Measurements from ENCODE around the gene MIOS. TPM values are rescaled to one million over a fixed set of nuclear protein-coding genes. Genes with fewer than 3 reads are reported as not detected.

The MIOS gene
- total RNA-seq, 4 donors from 2014 or later: 24.7 to 44.5 (median 37.5) TPM

DNA sequence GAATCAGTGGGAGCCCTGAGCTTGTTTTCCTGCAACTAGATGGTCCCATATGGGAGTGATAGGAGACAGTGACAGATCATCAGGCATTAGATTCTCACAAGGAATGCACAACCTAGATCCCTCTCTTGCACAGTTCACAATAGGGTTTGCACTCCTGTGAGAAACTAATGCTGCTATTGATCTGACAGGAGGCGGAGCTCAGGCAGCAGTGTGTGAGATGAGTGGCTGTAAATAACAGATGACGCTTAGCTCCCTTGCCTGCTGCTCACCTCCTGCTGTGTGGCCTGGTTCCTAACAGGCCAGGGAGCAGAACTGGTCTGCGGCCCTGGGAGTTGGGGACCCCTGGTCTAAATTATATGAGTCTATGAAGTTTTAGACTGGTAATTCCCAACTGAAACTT lies 3.9 kb downstream of the MIOS start:
- TF ChIP-seq, protein P1, sequence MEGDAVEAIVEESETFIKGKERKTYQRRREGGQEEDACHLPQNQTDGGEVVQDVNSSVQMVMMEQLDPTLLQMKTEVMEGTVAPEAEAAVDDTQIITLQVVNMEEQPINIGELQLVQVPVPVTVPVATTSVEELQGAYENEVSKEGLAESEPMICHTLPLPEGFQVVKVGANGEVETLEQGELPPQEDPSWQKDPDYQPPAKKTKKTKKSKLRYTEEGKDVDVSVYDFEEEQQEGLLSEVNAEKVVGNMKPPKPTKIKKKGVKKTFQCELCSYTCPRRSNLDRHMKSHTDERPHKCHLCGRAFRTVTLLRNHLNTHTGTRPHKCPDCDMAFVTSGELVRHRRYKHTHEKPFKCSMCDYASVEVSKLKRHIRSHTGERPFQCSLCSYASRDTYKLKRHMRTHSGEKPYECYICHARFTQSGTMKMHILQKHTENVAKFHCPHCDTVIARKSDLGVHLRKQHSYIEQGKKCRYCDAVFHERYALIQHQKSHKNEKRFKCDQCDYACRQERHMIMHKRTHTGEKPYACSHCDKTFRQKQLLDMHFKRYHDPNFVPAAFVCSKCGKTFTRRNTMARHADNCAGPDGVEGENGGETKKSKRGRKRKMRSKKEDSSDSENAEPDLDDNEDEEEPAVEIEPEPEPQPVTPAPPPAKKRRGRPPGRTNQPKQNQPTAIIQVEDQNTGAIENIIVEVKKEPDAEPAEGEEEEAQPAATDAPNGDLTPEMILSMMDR (IDR thresholded peaks at IDR 0.05; ENCODE audit: low read depth): no peak

DNA sequence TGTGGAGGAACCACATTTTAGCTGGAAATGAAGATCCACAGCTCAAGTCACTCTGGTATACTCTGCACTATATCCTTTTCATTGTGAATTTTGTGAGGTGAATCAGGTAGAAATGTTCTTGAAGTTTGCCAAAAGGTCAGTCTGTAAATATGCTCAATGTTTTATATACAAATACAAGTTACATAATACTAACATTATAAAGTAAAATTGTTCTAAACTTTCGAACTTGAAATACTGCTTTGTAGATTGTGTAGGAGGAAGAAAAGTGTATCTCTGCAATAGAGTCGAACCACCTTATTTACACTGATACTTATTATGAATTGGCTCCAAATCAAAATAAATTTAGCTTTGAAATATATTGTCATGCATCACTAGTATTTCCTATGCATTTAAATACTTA lies 7.0 kb downstream of the MIOS start:
- TF ChIP-seq, protein P1 (IDR thresholded peaks at IDR 0.05; ENCODE audit: low read depth): no peak

- TF ChIP-seq, protein P1 (IDR thresholded peaks at IDR 0.05; ENCODE audit: low read depth): no peak
Measured at GRCh38 chr7:7576344-7576743, 9.7 kb downstream of the MIOS start.

DNA sequence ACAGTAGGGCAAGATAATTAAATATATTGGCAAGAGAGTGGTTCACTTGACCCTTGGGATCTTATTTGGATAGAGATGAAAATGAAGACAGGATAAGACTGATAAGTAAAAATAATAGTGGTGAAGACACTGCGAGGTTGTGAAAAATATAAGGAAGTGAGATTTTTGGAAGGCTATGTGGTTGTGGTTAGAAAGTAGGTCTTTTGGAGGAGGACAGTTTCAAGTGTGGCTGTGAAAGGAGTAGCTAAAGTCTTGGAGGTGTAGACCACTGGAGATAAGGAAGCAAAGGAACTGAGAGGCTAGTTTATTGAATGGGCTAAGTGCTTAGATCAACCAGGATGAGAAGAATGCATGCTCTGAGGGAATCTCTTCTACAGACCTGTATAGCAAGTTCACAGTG lies 11.2 kb downstream of the MIOS start:
- TF ChIP-seq, protein P1 (IDR thresholded peaks at IDR 0.05; ENCODE audit: low read depth): no peak

- TF ChIP-seq, protein P1 (IDR thresholded peaks at IDR 0.05; ENCODE audit: low read depth): no peak
Measured at GRCh38 chr7:7579638-7580037, 13.0 kb downstream of the MIOS start.

GRCh38 chr7:7581531-7582179 lies 15.0 kb downstream of the MIOS start:
- TF ChIP-seq, protein P1 (IDR thresholded peaks at IDR 0.05; ENCODE audit: low read depth): no peak

GRCh38 chr7:7582596-7582995 lies 15.9 kb downstream of the MIOS start:
- TF ChIP-seq, protein P1 (IDR thresholded peaks at IDR 0.05; ENCODE audit: low read depth): no peak

Measured in subcutaneous adipose tissue (tissue), 4 donors.